Measurements from ENCODE around the gene AGTR1. TPM values are rescaled to one million over a fixed set of nuclear protein-coding genes. Genes with fewer than 3 reads are reported as not detected.

AGTR1 gene
- total RNA-seq, 1 experiment from 2014 or later = not detected

- POLR2A ChIA-PET = no interaction called here
Observed at GRCh38 chr3:148657470-148657869, 40.2 kb upstream of the AGTR1 start.

GRCh38 chr3:148659512-148659911 lies 38.2 kb upstream of the AGTR1 start:
- Mint-ChIP-seq H3K4me3 (ENCODE audit: unreplicated experiment) (no peak overlapping the region), H3K36me3 (ENCODE audit: insufficient read depth, unreplicated experiment) (no peaks in the 10 kb centered on the region), H3K27me3 (ENCODE audit: insufficient read depth, unreplicated experiment) (peaks cover 33% of the 10 kb centered on the region), H3K4me1 (ENCODE audit: insufficient read depth, unreplicated experiment) (no peaks in the 10 kb centered on the region), H3K27ac (ENCODE audit: low read depth, unreplicated experiment) (no peak overlapping the region), H3K9me3 (ENCODE audit: unreplicated experiment) (no peaks in the 10 kb centered on the region)
- no peak for DNase-seq (ENCODE audit: unreplicated experiment)
- ChIA-PET CTCF (no interaction called here), POLR2A (no interaction called here)
- intact Hi-C loops (cut with micrococcal nuclease) = no loop called here
- no peak for TF ChIP-seq CTCF (IDR thresholded peaks at IDR 0.05; ENCODE audit: unreplicated experiment)
- BruUV-seq (replicated peaks) = no TSS peak

More at GRCh38 chr3:148657470-148657869, 40.2 kb upstream of the AGTR1 start:
- Mint-ChIP-seq H3K36me3 (ENCODE audit: insufficient read depth, unreplicated experiment) (no peaks in the 10 kb centered on the region), H3K4me3 (ENCODE audit: unreplicated experiment) (no peak overlapping the region), H3K27ac (ENCODE audit: low read depth, unreplicated experiment) (no peak overlapping the region), H3K9me3 (ENCODE audit: unreplicated experiment) (no peaks in the 10 kb centered on the region), H3K4me1 (ENCODE audit: insufficient read depth, unreplicated experiment) (no peaks in the 10 kb centered on the region), H3K27me3 (ENCODE audit: insufficient read depth, unreplicated experiment) (peaks cover 33% of the 10 kb centered on the region)
- intact Hi-C loops (cut with micrococcal nuclease) = no loop called here
- CTCF ChIA-PET = no interaction called here
- no peak for TF ChIP-seq CTCF (IDR thresholded peaks at IDR 0.05; ENCODE audit: unreplicated experiment)
- no TSS peak for BruUV-seq (replicated peaks)
- DNase-seq (ENCODE audit: unreplicated experiment) = no peak

GRCh38 chr3:148680289-148680688 lies 17.4 kb upstream of the AGTR1 start:
- H3K4me3 Mint-ChIP-seq (ENCODE audit: unreplicated experiment) = no peak overlapping the region
- no TSS peak for BruUV-seq (replicated peaks)
- H3K27ac Mint-ChIP-seq (ENCODE audit: low read depth, unreplicated experiment) = no peak overlapping the region
- H3K36me3 Mint-ChIP-seq (ENCODE audit: insufficient read depth, unreplicated experiment) = no peaks in the 10 kb centered on the region
- POLR2A ChIA-PET = no interaction called here
- TF ChIP-seq CTCF (IDR thresholded peaks at IDR 0.05; ENCODE audit: unreplicated experiment) = no peak
- intact Hi-C loops (cut with micrococcal nuclease) = no loop called here
- no peak for DNase-seq (ENCODE audit: unreplicated experiment)
- peaks cover 5% of the 10 kb centered on the region for H3K4me1 Mint-ChIP-seq (ENCODE audit: insufficient read depth, unreplicated experiment)
- peaks cover 54% of the 10 kb centered on the region for H3K27me3 Mint-ChIP-seq (ENCODE audit: insufficient read depth, unreplicated experiment)
- CTCF ChIA-PET = interaction anchor here (0.5 kb wide), 1 partner anchor 123 kb away, joined by 3 read pairs; no protein-coding TSS in a partner anchor
- H3K9me3 Mint-ChIP-seq (ENCODE audit: unreplicated experiment) = no peaks in the 10 kb centered on the region

GRCh38 chr3:148681080-148681479 lies 16.6 kb upstream of the AGTR1 start:
- Mint-ChIP-seq H3K27me3 (ENCODE audit: insufficient read depth, unreplicated experiment) (peaks cover 47% of the 10 kb centered on the region), H3K27ac (ENCODE audit: low read depth, unreplicated experiment) (no peak overlapping the region), H3K9me3 (ENCODE audit: unreplicated experiment) (no peaks in the 10 kb centered on the region), H3K4me1 (ENCODE audit: insufficient read depth, unreplicated experiment) (peaks cover 5% of the 10 kb centered on the region), H3K36me3 (ENCODE audit: insufficient read depth, unreplicated experiment) (no peaks in the 10 kb centered on the region), H3K4me3 (ENCODE audit: unreplicated experiment) (no peak overlapping the region)
- DNase-seq (ENCODE audit: unreplicated experiment) = peak; percentile 44
- no TSS peak for BruUV-seq (replicated peaks)
- TF ChIP-seq CTCF (IDR thresholded peaks at IDR 0.05; ENCODE audit: unreplicated experiment) = no peak
- CTCF ChIA-PET = interaction anchor here (0.6 to 1.1 kb wide), 3 partner anchors 33 to 272 kb away, joined by 3 read pairs; no protein-coding TSS in a partner anchor
- intact Hi-C loops (cut with micrococcal nuclease) = no loop called here
- POLR2A ChIA-PET = no interaction called here
